Uterus (tissue), 4 donors: ENCODE results near the gene ZNF84. TPM values are rescaled to one million over a fixed set of nuclear protein-coding genes. Genes with fewer than 3 reads are reported as not detected.

Experiments
- DNase-seq, 2 donors: peaks; one replicate each; pipeline ENCODE4 v3.0.0-alpha.2; 2019 to 2020
- H3K27ac ChIP-seq, 2 donors: fragments of 200-600 bp; sonication (generic); 1 replicate in 1 of 2; 2 replicates in 1 of 2; pipeline ENCODE4 v1.5.1; 2016 to 2018
- H3K27me3 ChIP-seq, 2 donors: fragments of 200-600 bp; sonication (generic); one replicate each; pipeline ENCODE4 v1.5.1; 2018 to 2019; ENCODE audit warnings: control low read depth in 1 of 2
- H3K36me3 ChIP-seq, 2 donors: fragments of 200-600 bp; sonication (generic); one replicate each; pipeline ENCODE4 v1.5.1; 2019; ENCODE audit warnings: control low read depth in 1 of 2
- H3K4me1 ChIP-seq, 2 donors: fragments of 200-600 bp; sonication (generic); one replicate each; pipeline ENCODE4 v1.5.1; 2018 to 2019; ENCODE audit warnings: control low read depth in 1 of 2
- H3K4me3 ChIP-seq, 2 donors: fragments of 200-600 bp; sonication (generic); 1 replicate in 1 of 2; 2 replicates in 1 of 2; pipeline ENCODE4 v1.5.1; 2018 to 2019; ENCODE audit warnings: mild to moderate bottlenecking in 1 of 2
- H3K9me3 ChIP-seq, 2 donors: fragments of 200-600 bp; sonication (generic); one replicate each; pipeline ENCODE4 v1.5.1; 2019; ENCODE audit warnings: control low read depth in 1 of 2
- CTCF ChIP-seq, 4 experiments: fragments of 200-600 bp in 2 of 4; fragments of 450-650 bp in 2 of 4; sonication (generic) in 2 of 4; IDR thresholded peaks; one replicate each; pipeline ENCODE4 v1.5.1; 2016 to 2019; ENCODE audit warnings: antibody characterized with exemption in 4 of 4, mild to moderate bottlenecking in 2 of 4, moderate library complexity in 1 of 4
- POLR2A ChIP-seq, 2 donors: fragments of 450-650 bp; IDR thresholded peaks; one replicate each; pipeline ENCODE4 v1.6.1; 2016; ENCODE audit warnings: antibody characterized with exemption in 2 of 2, mild to moderate bottlenecking in 1 of 2, moderate library complexity in 1 of 2
- intact Hi-C: fragments of 100-400 bp; cut with DNase I; formaldehyde crosslinking; loops from one replicate; pipeline ENCODE4 v1.15.1; 2023; ENCODE audit warnings: low total_unique reads
- small RNA-seq: library from RNA; depleted of rRNA; stranded (forward); fragments of <200 nt; gene quantifications from one replicate; pipeline ENCODE3, GENCODE V24; 2016
- total RNA-seq, 4 donors: library from RNA; depleted of rRNA in 3 of 4; stranded (reverse); fragments of >200 nt in 3 of 4; gene quantifications; one replicate each; pipeline versions ENCODE4 v1.1.0 to v1.2.4, GENCODE V29; 2014 to 2023
- donor health status: DM: yes; HTN: yes; CAD: no.

The ZNF84 gene
- total RNA-seq, 4 donors from 2014 or later: 29.7 to 452 (median 75.6) TPM

DNA sequence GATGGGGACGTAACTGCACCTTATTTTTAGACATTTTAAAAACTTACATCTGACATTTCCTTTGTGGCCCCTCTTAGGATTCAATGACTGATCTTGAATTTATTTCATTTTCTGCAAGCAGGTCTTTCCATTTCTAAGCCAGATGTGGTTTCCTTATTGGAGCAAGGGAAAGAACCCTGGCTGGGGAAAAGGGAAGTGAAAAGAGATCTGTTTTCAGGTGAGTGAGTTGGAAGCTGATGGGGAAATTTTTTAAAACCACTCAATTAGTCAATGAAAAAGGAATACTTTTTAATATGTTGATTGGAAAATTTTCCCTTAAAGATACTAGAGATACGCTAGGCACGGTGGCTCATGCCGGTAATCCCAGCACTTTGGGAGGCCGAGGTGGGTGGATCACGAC, 46.0 kb downstream of the ZNF84 start:
- Histone ChIP-seq H3K4me1 (no peaks in the 10 kb centered on the region), H3K27ac (no peak overlapping the region), H3K36me3 (no peaks in the 10 kb centered on the region), H3K4me3 (no peak overlapping the region), H3K27me3 (no peaks in the 10 kb centered on the region), H3K9me3 (peaks cover 0 to 75% of the 10 kb centered on the region in 2 donors)
- intact Hi-C loops: loop anchor here (5.0 kb wide), 1 partner anchor 46 kb away; the partner anchor contains the start of gene ZNF84
- no peak for DNase-seq
- TF ChIP-seq CTCF (IDR thresholded peaks at IDR 0.05) (no peak), POLR2A (IDR thresholded peaks at IDR 0.05) (no peak)

- H3K4me1 ChIP-seq: no peaks in the 10 kb centered on the region
- no peak for DNase-seq
- H3K27me3 ChIP-seq: no peaks in the 10 kb centered on the region
- H3K4me3 ChIP-seq: no peak overlapping the region
- H3K27ac ChIP-seq: no peak overlapping the region
- peaks cover 0 to 6% of the 10 kb centered on the region in 2 donors for H3K36me3 ChIP-seq
- peaks cover 0 to 98% of the 10 kb centered on the region in 2 donors for H3K9me3 ChIP-seq
- TF ChIP-seq POLR2A (IDR thresholded peaks at IDR 0.05): no peak
- TF ChIP-seq CTCF (IDR thresholded peaks at IDR 0.05): no peak
- intact Hi-C loops: no loop called here
Measured at GRCh38 chr12:133105620-133106019, 68.3 kb downstream of the ZNF84 start.

DNA sequence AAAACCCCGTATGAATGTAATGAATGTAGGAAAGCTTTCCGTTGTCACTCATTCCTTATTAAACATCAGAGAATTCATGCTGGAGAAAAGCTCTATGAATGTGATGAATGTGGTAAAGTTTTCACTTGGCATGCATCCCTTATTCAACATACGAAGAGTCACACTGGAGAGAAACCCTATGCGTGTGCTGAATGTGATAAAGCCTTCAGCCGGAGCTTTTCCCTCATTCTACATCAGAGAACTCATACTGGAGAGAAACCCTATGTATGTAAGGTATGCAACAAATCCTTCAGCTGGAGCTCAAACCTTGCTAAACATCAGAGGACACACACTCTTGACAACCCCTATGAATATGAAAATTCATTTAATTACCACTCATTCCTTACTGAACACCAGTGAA, 68.9 kb downstream of the ZNF84 start:
- Histone ChIP-seq H3K9me3 (peaks cover 0 to 98% of the 10 kb centered on the region in 2 donors), H3K4me1 (no peaks in the 10 kb centered on the region), H3K36me3 (peaks cover 0 to 6% of the 10 kb centered on the region in 2 donors), H3K27ac (no peak overlapping the region), H3K4me3 (no peak overlapping the region), H3K27me3 (no peaks in the 10 kb centered on the region)
- no peak for DNase-seq
- intact Hi-C loops: no loop called here
- TF ChIP-seq POLR2A (IDR thresholded peaks at IDR 0.05): no peak

DNA sequence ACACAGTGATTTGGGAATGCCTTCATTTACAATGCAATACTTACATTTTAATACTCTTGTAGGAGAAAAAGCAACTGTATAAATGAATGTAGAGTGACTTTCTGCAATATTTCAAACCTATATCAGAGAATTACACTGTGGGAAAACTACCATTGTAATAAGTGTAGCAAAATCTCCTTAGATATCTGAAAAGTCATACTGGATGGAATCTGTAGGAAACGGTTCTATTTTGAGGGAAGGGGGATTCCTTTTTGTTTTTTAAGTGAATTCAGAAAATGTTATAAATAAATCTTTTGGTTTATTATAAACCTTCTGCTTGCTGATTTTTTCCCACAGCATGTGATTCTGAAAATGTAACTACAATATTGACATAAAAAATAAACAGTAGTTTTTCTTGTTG, 69.8 kb downstream of the ZNF84 start:
- no peaks in the 10 kb centered on the region for H3K4me1 ChIP-seq
- peaks cover 0 to 98% of the 10 kb centered on the region in 2 donors for H3K9me3 ChIP-seq
- DNase-seq: no peak
- no peak overlapping the region for H3K27ac ChIP-seq
- no peaks in the 10 kb centered on the region for H3K27me3 ChIP-seq
- H3K36me3 ChIP-seq: peaks cover 0 to 6% of the 10 kb centered on the region in 2 donors
- no peak overlapping the region for H3K4me3 ChIP-seq
- intact Hi-C loops: no loop called here
- TF ChIP-seq POLR2A (IDR thresholded peaks at IDR 0.05): no peak
- no peak for TF ChIP-seq CTCF (IDR thresholded peaks at IDR 0.05)

DNA sequence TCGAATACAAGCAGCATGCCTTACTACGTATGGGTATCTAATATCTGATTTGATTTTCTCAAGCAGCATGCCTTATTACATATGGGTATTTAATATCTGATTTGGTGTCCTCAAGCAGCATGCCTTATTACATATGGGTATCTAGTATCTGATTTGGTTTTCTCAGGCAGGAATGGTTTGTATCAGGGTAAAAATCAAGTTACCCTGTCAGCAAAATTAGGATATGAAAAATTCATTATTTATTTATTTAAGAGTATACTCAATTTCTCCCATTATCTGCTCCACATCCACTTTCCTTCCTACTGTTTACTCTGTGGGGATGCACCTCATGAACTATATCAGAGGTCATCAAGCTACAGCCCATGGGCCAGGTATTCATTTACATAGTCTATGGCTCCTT, 70.8 kb downstream of the ZNF84 start:
- H3K4me1 ChIP-seq: no peaks in the 10 kb centered on the region
- no peak for TF ChIP-seq CTCF (IDR thresholded peaks at IDR 0.05)
- no peak for TF ChIP-seq POLR2A (IDR thresholded peaks at IDR 0.05)
- no peaks in the 10 kb centered on the region for H3K27me3 ChIP-seq
- H3K9me3 ChIP-seq: peaks cover 0 to 99% of the 10 kb centered on the region in 2 donors
- H3K4me3 ChIP-seq: no peak overlapping the region
- peaks cover 0 to 6% of the 10 kb centered on the region in 2 donors for H3K36me3 ChIP-seq
- no peak for DNase-seq
- no peak overlapping the region for H3K27ac ChIP-seq
- intact Hi-C loops: no loop called here

Small RNA genes lying within 50 kb of the gene (small RNA-seq; reads per million reads assigned to genes)
- gene RNU4ATAC12P: not detected

Other genes starting within 250 kb of the ZNF84 start
- 100 to 1,000 TPM in 2 of 4 donors, 10 to 100 TPM in 2; 46.2 to 138 (median 90.1) TPM for gene GOLGA3, start 208.6 kb upstream of the ZNF84 start, total RNA-seq
- 10 to 100 TPM in 3 of 4 donors, 1 to 10 TPM in 1; 6.1 to 54.0 (median 21.5) TPM for gene CHFR, start 149.9 kb upstream of the ZNF84 start, total RNA-seq
- gene ZNF605, start 81.2 kb upstream of the ZNF84 start, total RNA-seq: 10 to 100 TPM in 3 of 4 donors, 1 to 10 TPM in 1; 3.8 to 23.6 (median 16.7) TPM
- 10 to 100 TPM in 3 of 4 donors, 1 to 10 TPM in 1; 7.2 to 38.7 (median 17.7) TPM for gene ZNF26, start 51.1 kb upstream of the ZNF84 start, total RNA-seq
- 10 to 100 TPM in 3 of 4 donors, 1 to 10 TPM in 1; 3.6 to 53.8 (median 19.6) TPM for gene ZNF140, start 43.4 kb downstream of the ZNF84 start, total RNA-seq
- gene ZNF891, start 92.8 kb downstream of the ZNF84 start, total RNA-seq: 1 to 10 TPM; 4.1 to 9.8 (median 6.8) TPM
- 10 to 100 TPM; 17.9 to 35.9 (median 20.6) TPM for gene ZNF10, start 93.1 kb downstream of the ZNF84 start, total RNA-seq
- 10 to 100 TPM in 3 of 4 donors, 1 to 10 TPM in 1; 2.1 to 80.9 (median 23.8) TPM for gene ZNF268, start 144.0 kb downstream of the ZNF84 start, total RNA-seq
- under 1 TPM in 1 of 4 donors, not detected in 3; 0.28 TPM for gene ANHX, start 198.4 kb downstream of the ZNF84 start, total RNA-seq